ENCODE results near the gene PHACTR1.

Gene PHACTR1

GRCh38 chr6:13332349-13332706 is 615.8 kb downstream of the PHACTR1 start:
- Histone ChIP-seq H3K4me3 (no peak overlapping the region), H3K27ac (no peak overlapping the region)

GRCh38 chr6:13334953-13335352 is 618.4 kb downstream of the PHACTR1 start:
- H3K4me3 ChIP-seq: no peak overlapping the region
- H3K27ac ChIP-seq: no peak overlapping the region

GRCh38 chr6:13336553-13336952 is 620.0 kb downstream of the PHACTR1 start:
- Histone ChIP-seq H3K4me3 (no peak overlapping the region), H3K27ac (no peak overlapping the region)

DNA sequence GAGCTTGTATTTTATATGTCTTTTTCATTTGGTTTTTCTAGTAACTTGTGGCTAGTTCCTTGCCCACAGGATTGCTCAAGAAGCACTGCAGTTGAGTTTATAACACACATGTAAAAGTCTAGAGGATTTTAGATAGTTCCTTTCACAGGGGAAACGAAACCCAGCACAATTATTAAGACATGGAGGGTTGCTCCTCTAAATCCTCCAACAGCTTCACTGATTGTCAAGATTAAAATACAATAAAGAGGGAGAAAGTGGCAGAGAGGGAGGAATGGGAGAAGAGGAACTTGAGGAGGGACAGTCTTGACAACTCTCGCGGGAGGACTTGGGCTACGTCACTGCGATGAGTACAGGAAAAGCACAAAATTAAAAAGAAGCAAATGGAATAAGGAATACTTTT is 621.5 kb downstream of the PHACTR1 start:
- peak overlapping the region in 3 of 21 experiments; percentile 0 to 36 (median 16) for H3K27ac ChIP-seq
- H3K4me3 ChIP-seq: no peak overlapping the region

Data from skin epidermis (tissue), 12 donors.